ENCODE measurements around the gene TLCD1. TPM values are rescaled to one million over a fixed set of nuclear protein-coding genes. Genes with fewer than 3 reads are reported as not detected.

TLCD1 gene
- total RNA-seq, 4 donors from 2014 or later: 3.3 to 9.1 (median 5.8) TPM

- Histone ChIP-seq H3K4me1 (peaks cover 0 to 38% (median 5%) of the 10 kb centered on the region in 4 donors), H3K4me3 (no peak overlapping the region), H3K27ac (peak overlapping the region in 2 of 4 donors; percentile 78 to 96), H3K9me3 (no peaks in the 10 kb centered on the region), H3K36me3 (peaks cover 0 to 13% (median 0%) of the 10 kb centered on the region in 3 donors), H3K27me3 (no peaks in the 10 kb centered on the region)
- TF ChIP-seq POLR2A (IDR thresholded peaks at IDR 0.05) (no peak), CTCF (IDR thresholded peaks at IDR 0.05) (no peak)
- DNase-seq: no peak
Observed at GRCh38 chr17:28712705-28713415, 13.2 kb downstream of the TLCD1 start.

- Histone ChIP-seq H3K36me3 (peaks cover 0 to 13% (median 0%) of the 10 kb centered on the region in 3 donors), H3K4me3 (peak overlapping the region; percentile 65 to 71 (median 66)), H3K9me3 (no peaks in the 10 kb centered on the region), H3K27me3 (no peaks in the 10 kb centered on the region), H3K27ac (peak overlapping the region; percentile 78 to 96 (median 88)), H3K4me1 (peaks cover 0 to 34% (median 1%) of the 10 kb centered on the region in 4 donors)
- peak in 2 of 3 donors; percentile 67 to 82 for DNase-seq
- no peak for TF ChIP-seq POLR2A (IDR thresholded peaks at IDR 0.05)
- TF ChIP-seq CTCF (IDR thresholded peaks at IDR 0.05): no peak
Observed at GRCh38 chr17:28712032-28712704, 13.9 kb downstream of the TLCD1 start.

- no peaks in the 10 kb centered on the region for H3K27me3 ChIP-seq
- H3K36me3 ChIP-seq: peaks cover 0 to 13% (median 0%) of the 10 kb centered on the region in 3 donors
- H3K9me3 ChIP-seq: no peaks in the 10 kb centered on the region
- DNase-seq: peak in 1 of 3 donors; percentile 65
- peak within 1 kb of the TSS; percentile 65 to 71 (median 66) for H3K4me3 ChIP-seq
- TF ChIP-seq POLR2A (IDR thresholded peaks at IDR 0.05) (no peak), CTCF (IDR thresholded peaks at IDR 0.05) (no peak)
- H3K27ac ChIP-seq: peak within 1 kb of the TSS; percentile 78 to 96 (median 88)
- peaks cover 0 to 34% (median 0%) of the 10 kb centered on the region in 4 donors for H3K4me1 ChIP-seq
Observed at GRCh38 chr17:28711723-28712031, 14.4 kb downstream of the TLCD1 start, which contains the start of gene PROCA1. Gene PROCA1, minus strand, starts transcription at chr17:28711888. Its CDS starts 228 bp downstream, at chr17:28711660.

GRCh38 chr17:28710861-28711722, 14.9 kb downstream of the TLCD1 start:
- no peaks in the 10 kb centered on the region for H3K27me3 ChIP-seq
- peak overlapping the region; percentile 78 to 96 (median 88) for H3K27ac ChIP-seq
- H3K4me1 ChIP-seq: peaks cover 0 to 34% (median 0%) of the 10 kb centered on the region in 4 donors
- H3K36me3 ChIP-seq: peaks cover 0 to 13% (median 0%) of the 10 kb centered on the region in 3 donors
- H3K9me3 ChIP-seq: no peaks in the 10 kb centered on the region
- peak; percentile 87 to 95 (median 95) for DNase-seq
- peak overlapping the region; percentile 65 to 71 (median 66) for H3K4me3 ChIP-seq
- TF ChIP-seq POLR2A (IDR thresholded peaks at IDR 0.05): peak; percentile 69 to 79
- no peak for TF ChIP-seq CTCF (IDR thresholded peaks at IDR 0.05)

- H3K9me3 ChIP-seq: no peaks in the 10 kb centered on the region
- TF ChIP-seq POLR2A (IDR thresholded peaks at IDR 0.05) (no peak), CTCF (IDR thresholded peaks at IDR 0.05) (no peak)
- H3K27ac ChIP-seq: no peak overlapping the region
- H3K36me3 ChIP-seq: peaks cover 0 to 13% (median 0%) of the 10 kb centered on the region in 3 donors
- H3K27me3 ChIP-seq: no peaks in the 10 kb centered on the region
- H3K4me1 ChIP-seq: peaks cover 0 to 31% (median 0%) of the 10 kb centered on the region in 4 donors
- no peak overlapping the region for H3K4me3 ChIP-seq
- DNase-seq: no peak
Observed at GRCh38 chr17:28707339-28707720, 18.7 kb downstream of the TLCD1 start.
